Panc1 (cell line): ENCODE data around the gene TLX1. TPM values are rescaled to one million over a fixed set of nuclear protein-coding genes. Genes with fewer than 3 reads are reported as not detected.

Experiments used
- ATAC-seq: fragments of 200-7000 bp; cut with Tn5 transposase; 2 replicates; pipeline ENCODE4 v1.9.1; 2020; ENCODE audit warnings: mild to moderate bottlenecking, moderate library complexity
- BruUV-seq: library from RNA; stranded (reverse); fragments of 400-500 nt; replicated peaks from 2 replicates; lab custom pipeline; 2021; lab: Mats Ljungman, UMichigan
- CTCF ChIA-PET: fragments of 300-600 bp; sonication (Branson Sonifier 250); formaldehyde crosslinking; loops from one replicate; lab custom pipeline; 2022; ENCODE audit warnings: antibody characterized with exemption; lab: Charles Lee
- POLR2A ChIA-PET: fragments of 300-600 bp; sonication (Branson Sonifier 250); formaldehyde crosslinking; loops from one replicate; lab custom pipeline; 2022; ENCODE audit warnings: antibody characterized with exemption; lab: Charles Lee
- DNase-seq: peaks from one replicate; pipeline ENCODE4 v3.0.0-alpha.2; 2010; ENCODE audit warnings: low read depth, low spot score
- H3K27ac ChIP-seq: 2 replicates; pipeline ENCODE4 v1.5.1; 2011; ENCODE audit warnings: mild to moderate bottlenecking, low read length, inconsistent platforms
- H3K27me3 ChIP-seq: fragments of 200-500 bp; sonication (Bioruptor generic); 2 replicates; pipeline ENCODE4 v1.6.0; 2014; ENCODE audit warnings: low read length, inconsistent platforms; ENCODE audit not compliant: control insufficient read depth, insufficient read depth
- H3K36me3 ChIP-seq: fragments of 200-500 bp; sonication (Bioruptor generic); 2 replicates; pipeline ENCODE4 v1.5.1; 2014; ENCODE audit warnings: inconsistent platforms, mild to moderate bottlenecking, low read length, moderate library complexity; ENCODE audit not compliant: control insufficient read depth, insufficient read depth
- H3K4me1 ChIP-seq: 2 replicates; pipeline ENCODE4 v1.5.1; 2011; ENCODE audit warnings: inconsistent platforms, mild to moderate bottlenecking, low read length, moderate library complexity; ENCODE audit not compliant: control insufficient read depth, insufficient read depth
- H3K4me3 ChIP-seq, 2 experiments: 2 replicates each; pipeline ENCODE4 v1.5.1; 2011 to 2012; ENCODE audit warnings: low read depth in 2 of 2, low read length in 2 of 2, mild to moderate bottlenecking in 2 of 2, inconsistent platforms in 1 of 2, moderate library complexity in 1 of 2
- H3K9me3 ChIP-seq: fragments of 200-500 bp; sonication (Bioruptor generic); 2 replicates; pipeline ENCODE4 v1.5.1; 2014; ENCODE audit warnings: low read depth, mild to moderate bottlenecking, inconsistent platforms, low read length, moderate library complexity; ENCODE audit not compliant: control insufficient read depth, insufficient read depth
- POLR2AphosphoS5 ChIP-seq: IDR thresholded peaks from 2 replicates; pipeline ENCODE4 v1.6.1; 2012; ENCODE audit warnings: mild to moderate bottlenecking, low read depth, low read length, moderate library complexity
- SIN3A ChIP-seq: IDR thresholded peaks from 2 replicates; pipeline ENCODE4 v1.6.1; 2012; ENCODE audit warnings: low read depth, mild to moderate bottlenecking, low read length, moderate library complexity, borderline replicate concordance; ENCODE audit not compliant: insufficient read depth
- TCF7L2 ChIP-seq: IDR thresholded peaks from 2 replicates; pipeline ENCODE4 v1.6.1; 2011; ENCODE audit warnings: mild to moderate bottlenecking, low read depth, low read length, inconsistent platforms
- in situ Hi-C: cut with HindIII; loops from 2 replicates; pipeline ENCODE4 v1.10.0; 2016; ENCODE audit warnings: low sequenced_read_pairs, low pct_unique_long_range_greater_than_20kb
- intact Hi-C: fragments of 100-400 bp; cut with micrococcal nuclease; formaldehyde crosslinking; loops from one replicate; pipeline ENCODE4 v1.10.0; 2022; ENCODE audit not compliant: unreplicated experiment
- total RNA-seq: library from RNA; stranded (reverse); gene quantifications from one replicate; pipeline ENCODE4 v1.2.1, GENCODE V29; 2021; ENCODE audit not compliant: unreplicated experiment
- TF ChIP-seq, protein P1 (sequence below), 2 experiments: IDR thresholded peaks; 2 replicates each; pipeline ENCODE4 v1.6.1; 2011 to 2012; ENCODE audit warnings: low read depth in 2 of 2, control low read depth in 1 of 2, low read length in 1 of 2, mild to moderate bottlenecking in 1 of 2, moderate library complexity in 1 of 2; ENCODE audit not compliant: insufficient read depth in 1 of 2
- TF ChIP-seq, protein P2 (sequence below): fragments of 450-650 bp; IDR thresholded peaks from 2 replicates; pipeline ENCODE4 v1.5.1; 2017; ENCODE audit warnings: mild to moderate bottlenecking

The TLX1 gene
- total RNA-seq, 1 experiment from 2014 or later, result 0.13 TPM

DNA sequence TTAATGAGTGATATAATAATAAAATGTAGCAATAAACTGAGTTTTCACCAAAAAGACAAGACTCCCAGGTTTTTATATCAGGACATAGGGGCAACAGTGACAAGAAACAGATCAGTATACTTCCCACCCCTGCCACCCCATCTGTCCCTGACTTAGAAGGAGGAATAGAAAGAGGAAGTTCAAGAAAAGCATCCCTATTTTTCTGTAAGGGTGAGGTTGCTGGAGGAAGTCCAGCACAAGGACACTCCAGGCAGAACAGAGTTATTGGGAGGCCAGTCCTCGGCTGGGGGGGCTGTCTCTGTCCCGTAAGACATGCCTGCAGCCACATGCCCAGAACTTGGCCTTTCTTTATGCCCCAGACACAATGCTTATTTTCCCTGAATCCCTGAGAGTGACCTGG, 16.5 kb upstream of the TLX1 start:
- H3K4me1 ChIP-seq, result peaks cover 5% of the 10 kb centered on the region; the same call in 1 of the 2 replicates
- ChIA-PET POLR2A (no interaction called here), CTCF (no interaction called here)
- no peaks in the 10 kb centered on the region for H3K27me3 ChIP-seq
- intact Hi-C loops (no loop called here), in situ Hi-C loops (no loop called here)
- no peak for DNase-seq
- H3K27ac ChIP-seq, result no peak overlapping the region
- no peaks in the 10 kb centered on the region for H3K9me3 ChIP-seq
- no peak for ATAC-seq
- TF ChIP-seq TCF7L2, result no peak
- TF ChIP-seq, protein P1, sequence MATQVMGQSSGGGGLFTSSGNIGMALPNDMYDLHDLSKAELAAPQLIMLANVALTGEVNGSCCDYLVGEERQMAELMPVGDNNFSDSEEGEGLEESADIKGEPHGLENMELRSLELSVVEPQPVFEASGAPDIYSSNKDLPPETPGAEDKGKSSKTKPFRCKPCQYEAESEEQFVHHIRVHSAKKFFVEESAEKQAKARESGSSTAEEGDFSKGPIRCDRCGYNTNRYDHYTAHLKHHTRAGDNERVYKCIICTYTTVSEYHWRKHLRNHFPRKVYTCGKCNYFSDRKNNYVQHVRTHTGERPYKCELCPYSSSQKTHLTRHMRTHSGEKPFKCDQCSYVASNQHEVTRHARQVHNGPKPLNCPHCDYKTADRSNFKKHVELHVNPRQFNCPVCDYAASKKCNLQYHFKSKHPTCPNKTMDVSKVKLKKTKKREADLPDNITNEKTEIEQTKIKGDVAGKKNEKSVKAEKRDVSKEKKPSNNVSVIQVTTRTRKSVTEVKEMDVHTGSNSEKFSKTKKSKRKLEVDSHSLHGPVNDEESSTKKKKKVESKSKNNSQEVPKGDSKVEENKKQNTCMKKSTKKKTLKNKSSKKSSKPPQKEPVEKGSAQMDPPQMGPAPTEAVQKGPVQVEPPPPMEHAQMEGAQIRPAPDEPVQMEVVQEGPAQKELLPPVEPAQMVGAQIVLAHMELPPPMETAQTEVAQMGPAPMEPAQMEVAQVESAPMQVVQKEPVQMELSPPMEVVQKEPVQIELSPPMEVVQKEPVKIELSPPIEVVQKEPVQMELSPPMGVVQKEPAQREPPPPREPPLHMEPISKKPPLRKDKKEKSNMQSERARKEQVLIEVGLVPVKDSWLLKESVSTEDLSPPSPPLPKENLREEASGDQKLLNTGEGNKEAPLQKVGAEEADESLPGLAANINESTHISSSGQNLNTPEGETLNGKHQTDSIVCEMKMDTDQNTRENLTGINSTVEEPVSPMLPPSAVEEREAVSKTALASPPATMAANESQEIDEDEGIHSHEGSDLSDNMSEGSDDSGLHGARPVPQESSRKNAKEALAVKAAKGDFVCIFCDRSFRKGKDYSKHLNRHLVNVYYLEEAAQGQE (IDR thresholded peaks at IDR 0.05; ENCODE audit: insufficient read depth in 1 of 2, low read depth in 2 of 2, low read length in 1 of 2), result no peak
- TF ChIP-seq POLR2AphosphoS5, result no peak
- TF ChIP-seq, protein P2, sequence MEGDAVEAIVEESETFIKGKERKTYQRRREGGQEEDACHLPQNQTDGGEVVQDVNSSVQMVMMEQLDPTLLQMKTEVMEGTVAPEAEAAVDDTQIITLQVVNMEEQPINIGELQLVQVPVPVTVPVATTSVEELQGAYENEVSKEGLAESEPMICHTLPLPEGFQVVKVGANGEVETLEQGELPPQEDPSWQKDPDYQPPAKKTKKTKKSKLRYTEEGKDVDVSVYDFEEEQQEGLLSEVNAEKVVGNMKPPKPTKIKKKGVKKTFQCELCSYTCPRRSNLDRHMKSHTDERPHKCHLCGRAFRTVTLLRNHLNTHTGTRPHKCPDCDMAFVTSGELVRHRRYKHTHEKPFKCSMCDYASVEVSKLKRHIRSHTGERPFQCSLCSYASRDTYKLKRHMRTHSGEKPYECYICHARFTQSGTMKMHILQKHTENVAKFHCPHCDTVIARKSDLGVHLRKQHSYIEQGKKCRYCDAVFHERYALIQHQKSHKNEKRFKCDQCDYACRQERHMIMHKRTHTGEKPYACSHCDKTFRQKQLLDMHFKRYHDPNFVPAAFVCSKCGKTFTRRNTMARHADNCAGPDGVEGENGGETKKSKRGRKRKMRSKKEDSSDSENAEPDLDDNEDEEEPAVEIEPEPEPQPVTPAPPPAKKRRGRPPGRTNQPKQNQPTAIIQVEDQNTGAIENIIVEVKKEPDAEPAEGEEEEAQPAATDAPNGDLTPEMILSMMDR, result no peak
- H3K4me3 ChIP-seq, result no peak overlapping the region
- BruUV-seq, result no TSS peak
- H3K36me3 ChIP-seq, result no peaks in the 10 kb centered on the region

- H3K4me1 ChIP-seq, result peaks cover 5% of the 10 kb centered on the region; the same call in 1 of the 2 replicates
- no peak overlapping the region for H3K4me3 ChIP-seq
- in situ Hi-C loops, result no loop called here
- H3K27me3 ChIP-seq, result no peaks in the 10 kb centered on the region
- H3K9me3 ChIP-seq, result no peaks in the 10 kb centered on the region
- CTCF ChIA-PET, result no interaction called here
- BruUV-seq, result no TSS peak
- no peak overlapping the region for H3K27ac ChIP-seq
- POLR2A ChIA-PET, result no interaction called here
- ATAC-seq (no peak), DNase-seq (no peak)
- no peaks in the 10 kb centered on the region for H3K36me3 ChIP-seq
- TF ChIP-seq TCF7L2 (no peak), POLR2AphosphoS5 (no peak), SIN3A (no peak)
- TF ChIP-seq, protein P2, result no peak
- TF ChIP-seq, protein P1 (IDR thresholded peaks at IDR 0.05; ENCODE audit: insufficient read depth in 1 of 2, low read depth in 2 of 2, low read length in 1 of 2), result no peak
- intact Hi-C loops, result no loop called here
Measured at GRCh38 chr10:101116754-101117153, 14.3 kb upstream of the TLX1 start.
